HL-60 (cell line): ENCODE data around the gene FAM13C.

ENCODE experiments used
- GABPA ChIP-seq: IDR thresholded peaks from 2 replicates; pipeline ENCODE4 v1.6.1; 2012; ENCODE audit warnings: low read depth
- POLR2AphosphoS5 ChIP-seq: IDR thresholded peaks from 2 replicates; pipeline ENCODE4 v1.6.1; 2012; ENCODE audit warnings: low read depth
- REST ChIP-seq: IDR thresholded peaks from 2 replicates; pipeline ENCODE4 v1.6.1; 2012; ENCODE audit warnings: low read depth; ENCODE audit not compliant: insufficient replicate concordance
- TF ChIP-seq, protein P1 (sequence below): IDR thresholded peaks from one replicate; pipeline ENCODE4 v1.5.1; 2011; ENCODE audit warnings: low read length, control low read depth, inconsistent platforms; ENCODE audit not compliant: insufficient read depth

DNA sequence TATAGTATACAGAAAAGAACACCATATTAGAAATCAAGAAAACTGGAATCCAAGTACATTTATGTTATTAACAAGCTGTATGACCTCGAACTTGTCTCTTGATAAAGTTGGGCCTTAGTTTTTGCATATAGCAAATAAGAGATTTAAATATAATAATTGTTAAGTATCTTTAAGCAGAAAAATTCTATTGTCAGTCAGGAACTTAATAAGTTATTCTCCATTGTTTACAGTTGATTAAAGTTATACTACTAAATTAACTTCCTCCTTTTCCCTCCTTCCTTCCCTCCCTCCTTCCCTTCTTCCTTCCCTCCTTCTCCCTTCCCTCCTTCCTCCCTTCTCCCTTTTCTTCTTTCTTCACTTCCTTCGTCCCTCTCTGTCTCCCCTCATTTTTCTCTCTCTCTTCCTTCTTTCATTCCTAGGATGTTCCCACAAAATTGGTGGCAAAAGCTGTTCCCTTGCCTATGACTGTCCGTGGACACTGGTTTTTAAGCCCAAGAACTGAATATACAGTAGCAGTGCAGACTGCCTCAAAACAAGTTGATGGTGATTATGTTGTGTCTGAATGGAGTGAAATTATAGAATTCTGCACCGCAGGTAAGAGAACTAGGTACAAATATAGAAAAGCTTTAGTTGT is 126.2 kb downstream of the FAM13C start:
- TF ChIP-seq, protein P1, sequence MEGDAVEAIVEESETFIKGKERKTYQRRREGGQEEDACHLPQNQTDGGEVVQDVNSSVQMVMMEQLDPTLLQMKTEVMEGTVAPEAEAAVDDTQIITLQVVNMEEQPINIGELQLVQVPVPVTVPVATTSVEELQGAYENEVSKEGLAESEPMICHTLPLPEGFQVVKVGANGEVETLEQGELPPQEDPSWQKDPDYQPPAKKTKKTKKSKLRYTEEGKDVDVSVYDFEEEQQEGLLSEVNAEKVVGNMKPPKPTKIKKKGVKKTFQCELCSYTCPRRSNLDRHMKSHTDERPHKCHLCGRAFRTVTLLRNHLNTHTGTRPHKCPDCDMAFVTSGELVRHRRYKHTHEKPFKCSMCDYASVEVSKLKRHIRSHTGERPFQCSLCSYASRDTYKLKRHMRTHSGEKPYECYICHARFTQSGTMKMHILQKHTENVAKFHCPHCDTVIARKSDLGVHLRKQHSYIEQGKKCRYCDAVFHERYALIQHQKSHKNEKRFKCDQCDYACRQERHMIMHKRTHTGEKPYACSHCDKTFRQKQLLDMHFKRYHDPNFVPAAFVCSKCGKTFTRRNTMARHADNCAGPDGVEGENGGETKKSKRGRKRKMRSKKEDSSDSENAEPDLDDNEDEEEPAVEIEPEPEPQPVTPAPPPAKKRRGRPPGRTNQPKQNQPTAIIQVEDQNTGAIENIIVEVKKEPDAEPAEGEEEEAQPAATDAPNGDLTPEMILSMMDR, result no peak
- TF ChIP-seq POLR2AphosphoS5 (no peak), REST (no peak), GABPA (no peak)
